NK-92 (cell line): Measurements from ENCODE around the gene P3H2.

Experiments
- DNase-seq: peaks from one replicate; lab custom pipeline; 2025; ENCODE audit not compliant: unreplicated experiment; lab: John Stamatoyannopoulos, UW

The P3H2 gene

DNA sequence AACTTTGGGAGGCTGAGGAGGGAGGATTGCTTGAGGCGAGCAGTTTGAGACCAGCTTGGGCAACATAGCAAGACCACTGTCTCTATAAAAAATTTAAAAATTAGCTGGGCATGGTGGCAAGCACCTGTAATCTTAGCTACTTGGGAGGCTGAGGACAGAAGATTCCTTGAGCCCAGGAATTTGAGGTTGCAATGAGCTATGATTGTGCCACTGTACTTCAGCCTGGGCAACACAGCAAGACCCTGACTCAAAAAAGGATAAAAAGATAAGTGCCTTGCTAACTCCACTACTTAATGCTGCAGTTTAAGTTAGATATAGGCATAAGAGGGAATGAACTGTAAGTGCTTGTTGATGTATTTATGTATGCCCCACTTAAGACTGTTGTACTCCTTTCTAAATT, 102.2 kb downstream of the P3H2 start:
- DNase-seq, result no peak

- DNase-seq, result no peak
Measured at GRCh38 chr3:190017521-190018288, 103.0 kb downstream of the P3H2 start.

DNA sequence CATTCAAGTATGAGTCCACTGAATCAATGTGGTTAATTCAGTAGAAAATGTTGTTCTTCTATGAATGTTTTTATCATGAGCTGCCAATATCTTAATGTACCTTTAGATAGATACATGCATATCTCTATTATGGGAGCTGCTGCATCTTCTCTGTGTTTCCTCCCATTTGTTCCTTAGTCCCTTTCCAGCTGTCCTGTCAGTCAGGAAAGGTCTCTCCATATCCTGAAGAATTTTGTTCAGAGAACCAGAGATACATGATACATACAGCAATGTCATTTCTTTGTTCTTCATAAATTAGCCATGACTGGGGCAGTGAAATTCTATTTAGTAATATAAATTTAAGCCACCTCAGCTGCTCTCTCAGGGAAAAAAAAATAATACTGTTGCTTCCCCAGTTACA, 103.7 kb downstream of the P3H2 start:
- no peak for DNase-seq

DNA sequence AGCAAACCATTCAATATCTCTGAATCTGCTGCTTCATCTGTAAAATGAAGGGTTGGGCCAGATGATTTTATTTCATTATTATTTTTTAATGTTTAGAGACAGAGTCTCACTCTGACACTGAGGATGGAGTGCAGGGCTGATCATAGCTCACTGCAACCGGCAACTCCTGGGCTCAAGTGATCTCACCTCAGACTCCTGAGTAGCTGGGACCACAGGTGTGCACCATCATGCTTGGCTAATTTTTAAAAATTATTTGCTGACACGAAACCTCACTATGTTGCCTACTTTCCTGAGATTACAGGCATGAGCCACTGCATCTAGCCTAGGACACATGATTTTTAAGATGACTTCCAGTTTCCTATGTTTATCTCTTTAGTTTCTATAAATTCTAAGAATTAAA, 105.8 kb downstream of the P3H2 start:
- DNase-seq, result no peak

- no peak for DNase-seq
Measured at GRCh38 chr3:190013943-190014924, 106.5 kb downstream of the P3H2 start.

- no peak for DNase-seq
Measured at GRCh38 chr3:190012784-190013183, 107.9 kb downstream of the P3H2 start.

DNA sequence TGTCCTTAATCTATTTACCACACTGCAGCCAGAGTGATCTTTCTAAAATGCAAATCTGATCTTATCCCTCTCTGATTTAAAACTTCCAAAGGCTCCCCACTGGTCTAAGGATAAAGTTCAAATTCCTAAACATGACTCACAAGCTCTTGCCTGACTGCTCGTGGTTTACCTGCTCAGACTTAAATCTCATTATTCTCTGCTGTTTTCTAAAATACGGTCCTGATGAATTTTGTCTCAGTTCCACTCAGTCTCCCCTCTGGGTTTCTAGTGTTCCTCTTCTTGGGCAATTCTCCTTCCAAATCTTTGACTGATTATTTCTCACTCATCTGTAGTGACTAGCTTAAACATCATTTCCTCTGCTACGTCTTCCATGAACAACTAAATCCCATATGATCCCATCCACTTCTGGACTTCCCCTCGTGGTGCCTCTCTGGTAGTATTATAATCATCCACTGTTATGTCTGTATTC, 108.3 kb downstream of the P3H2 start:
- no peak for DNase-seq

GRCh38 chr3:190010486-190010885, 110.2 kb downstream of the P3H2 start:
- no peak for DNase-seq

DNA sequence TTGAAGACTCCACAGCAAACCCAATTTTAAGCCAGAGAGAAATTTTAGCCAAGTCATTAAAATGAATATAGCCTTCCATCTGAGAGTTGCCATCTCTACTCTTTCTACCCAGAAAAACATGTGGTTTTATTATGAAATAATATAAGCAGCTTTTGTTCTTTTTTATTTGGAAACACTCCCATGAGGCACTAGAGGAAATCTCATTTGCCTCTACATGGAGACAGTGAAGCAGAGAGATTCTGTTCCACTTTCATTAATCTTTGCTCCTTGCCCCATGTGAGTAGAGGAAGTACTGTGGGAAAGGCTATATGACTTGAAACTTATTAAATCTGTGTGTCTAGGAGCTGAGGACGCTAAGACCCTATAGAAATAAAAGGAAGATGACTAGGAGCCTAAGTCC, 111.1 kb downstream of the P3H2 start:
- DNase-seq, result no peak

GRCh38 chr3:190008432-190008831, 112.3 kb downstream of the P3H2 start:
- DNase-seq, result no peak

- no peak for DNase-seq
Measured at GRCh38 chr3:190005343-190006113, 115.2 kb downstream of the P3H2 start.

DNA sequence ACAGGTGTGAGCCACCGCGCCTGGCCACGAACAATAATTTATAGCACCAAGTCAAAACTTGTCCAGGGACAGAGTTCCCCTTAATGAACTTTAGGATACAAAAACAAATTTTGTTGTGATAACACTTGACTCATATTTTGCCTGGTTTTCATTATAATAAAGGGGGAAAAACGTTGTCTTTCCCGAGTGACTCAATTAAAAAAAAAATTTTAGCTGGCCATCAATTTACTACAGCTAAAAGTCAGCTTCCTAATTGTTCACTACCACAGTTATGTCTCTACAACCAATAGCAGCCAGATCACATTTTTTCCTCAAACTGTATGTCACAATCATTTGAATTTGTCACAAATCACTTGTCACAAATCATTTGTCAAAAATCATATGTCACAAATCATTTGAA, 116.0 kb downstream of the P3H2 start:
- DNase-seq, result no peak

DNA sequence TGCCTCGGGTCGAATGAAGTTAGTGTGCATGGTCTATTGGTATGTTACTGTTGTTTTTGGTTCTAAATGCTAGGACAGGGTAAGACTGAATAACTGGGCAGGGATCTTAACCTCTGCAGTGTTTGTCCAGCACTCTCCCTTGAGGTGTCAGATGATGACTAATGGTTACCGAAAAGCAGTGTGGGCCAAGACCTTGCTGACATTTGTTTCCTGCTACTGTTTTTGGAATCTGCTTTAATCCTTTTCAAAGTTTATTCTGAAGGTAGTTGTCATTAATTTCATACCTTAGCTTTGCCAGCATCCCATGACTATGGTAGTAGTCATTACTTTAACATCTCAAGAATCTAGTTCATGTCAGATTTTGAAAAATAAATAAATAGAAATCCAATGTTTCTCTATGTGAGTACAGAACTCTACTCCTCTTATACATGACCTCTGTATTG, 117.0 kb downstream of the P3H2 start:
- DNase-seq, result no peak

- no peak for DNase-seq
Measured at GRCh38 chr3:190003068-190003467, 117.6 kb downstream of the P3H2 start.

DNA sequence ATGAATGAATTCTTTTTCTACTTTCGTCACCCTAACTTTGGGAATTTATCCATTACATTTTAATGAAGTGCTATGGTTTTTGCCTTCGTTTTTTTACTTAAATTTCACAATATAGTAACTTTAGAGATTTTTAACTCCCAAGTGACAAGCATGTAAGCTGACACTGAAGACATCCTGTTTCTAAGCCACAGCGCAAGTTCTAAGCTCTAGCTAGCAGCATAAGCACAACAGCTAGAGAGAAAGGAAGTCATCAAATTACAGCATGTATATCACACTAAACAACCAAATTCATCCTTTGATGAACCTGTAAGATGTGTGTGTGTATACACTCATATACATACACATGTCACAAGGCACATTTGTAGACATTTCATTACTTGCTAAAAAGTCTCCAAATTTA, 119.3 kb downstream of the P3H2 start:
- no peak for DNase-seq

DNA sequence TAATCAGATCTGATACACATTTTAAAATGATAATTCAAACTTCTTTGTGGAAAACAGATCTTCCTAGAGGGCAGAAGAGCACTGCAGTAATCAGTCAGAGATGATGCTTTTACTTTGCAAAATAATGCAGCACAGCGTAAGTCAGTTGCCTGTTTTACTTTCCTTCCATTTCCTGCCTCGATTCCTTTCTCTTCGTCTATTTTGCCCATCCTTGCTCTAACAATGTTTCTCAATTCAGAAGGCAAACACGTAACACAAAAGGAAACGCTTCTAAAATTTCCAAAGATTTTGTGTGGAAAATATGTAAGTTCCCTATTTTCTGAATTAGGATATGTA, 119.9 kb downstream of the P3H2 start:
- no peak for DNase-seq

- DNase-seq, result no peak
Measured at GRCh38 chr3:190000187-190000860, 120.4 kb downstream of the P3H2 start.

DNA sequence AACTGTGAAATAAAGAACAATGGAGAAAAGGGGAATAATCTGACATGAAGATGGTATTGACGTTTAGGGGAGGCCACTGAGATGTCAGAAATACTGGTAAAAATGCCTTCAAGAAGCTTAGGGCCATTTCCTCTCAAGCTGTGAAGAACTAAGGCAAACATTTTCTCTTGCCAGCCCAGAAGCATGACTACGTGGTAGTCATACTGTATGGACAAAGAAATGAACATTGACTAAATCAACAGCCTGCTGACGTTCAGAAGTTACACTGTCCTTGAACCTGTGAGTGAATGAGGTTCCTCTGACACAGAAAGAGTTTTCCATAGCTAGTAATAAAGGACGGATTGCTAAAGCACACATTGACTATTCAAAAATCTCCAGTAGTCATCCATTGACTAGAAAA, 121.0 kb downstream of the P3H2 start:
- no peak for DNase-seq

DNA sequence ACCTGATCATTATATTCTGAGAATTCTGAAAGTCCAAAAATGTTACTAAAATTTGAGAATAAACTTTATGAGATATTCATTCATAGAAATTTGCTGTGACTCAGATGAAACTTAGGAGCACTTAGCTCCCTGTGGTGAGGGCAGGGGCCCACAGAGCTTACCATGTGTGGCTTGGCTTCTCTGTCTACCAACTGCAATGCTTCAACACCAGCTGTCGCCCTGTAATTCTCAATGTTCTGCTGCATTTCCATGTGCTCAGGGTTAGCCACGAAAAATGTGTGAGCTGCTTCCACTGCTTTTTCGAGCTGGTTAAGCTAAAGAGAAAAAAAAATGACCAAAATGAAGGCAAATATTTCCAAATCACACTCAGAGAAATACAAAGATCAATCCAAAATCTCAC, 125.6 kb downstream of the P3H2 start:
- no peak for DNase-seq

DNA sequence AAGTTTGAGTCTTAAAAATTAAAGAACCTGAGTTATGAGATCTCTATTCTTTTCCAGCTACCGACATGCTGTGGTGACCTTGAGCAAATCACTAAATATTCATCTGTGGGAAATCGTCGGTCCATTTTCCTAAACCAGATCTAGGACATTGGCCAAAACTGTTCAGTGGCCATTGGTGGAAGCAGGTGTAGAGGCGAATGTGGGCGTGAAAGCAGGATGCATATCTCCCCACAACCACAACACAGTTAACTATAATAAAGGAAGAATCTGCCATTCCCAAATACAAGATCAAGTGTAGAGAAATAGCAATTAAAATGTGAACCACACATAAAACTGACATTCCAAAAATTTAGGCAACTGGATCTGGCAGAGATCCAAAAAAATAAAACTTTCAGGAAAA, 129.9 kb downstream of the P3H2 start:
- DNase-seq, result no peak

DNA sequence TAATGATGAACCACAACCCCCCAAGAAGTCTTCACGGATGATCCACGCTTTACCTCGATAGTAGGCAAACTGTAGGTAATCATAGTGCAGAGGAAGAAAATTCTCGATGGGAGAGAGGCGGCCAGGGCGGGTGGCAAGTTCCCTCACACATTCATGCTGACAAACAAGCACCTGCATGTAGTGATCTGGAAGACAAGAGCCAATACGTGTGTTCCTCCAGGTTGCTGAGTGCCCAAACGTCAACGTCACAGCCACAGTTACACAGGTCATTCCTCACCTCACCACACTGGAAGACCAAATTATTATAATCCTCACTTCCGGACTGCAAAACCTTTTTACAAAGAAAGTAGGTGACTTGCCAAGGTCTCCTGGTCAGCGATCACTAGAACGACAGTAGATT, 131.8 kb downstream of the P3H2 start:
- no peak for DNase-seq
